ENCODE results near the gene KLC1. TPM values are rescaled to one million over a fixed set of nuclear protein-coding genes. Genes with fewer than 3 reads are reported as not detected.
A peak's percentile ranks its signal among the peaks of the same experiment; 100 is the strongest.

Gene KLC1
- total and polyA plus RNA-seq, 5 donors from 2014 or later, result 51.9 to 217 (median 65.4) TPM

GRCh38 chr14:103703433-103704385, 74.7 kb downstream of the KLC1 start:
- peaks cover 0 to 9% (median 3%) of the 10 kb centered on the region in 4 donors for H3K4me1 Mint-ChIP-seq
- H3K9me3 Mint-ChIP-seq, result peaks cover 0 to 1% (median 0%) of the 10 kb centered on the region in 7 donors
- H3K36me3 ChIP-seq (ENCODE audit: control insufficient read depth, insufficient read depth, low read length), result peaks cover 16% of the 10 kb centered on the region
- no peaks in the 10 kb centered on the region for H3K9me3 ChIP-seq (ENCODE audit: control insufficient read depth in 2 of 2, low read length in 2 of 2)
- H3K4me3 ChIP-seq (ENCODE audit: low read depth, low read length), result no peak overlapping the region
- H3K36me3 Mint-ChIP-seq, result peaks cover 11% of the 10 kb centered on the region
- no peak overlapping the region for H3K27ac ChIP-seq (ENCODE audit: insufficient read depth, low read length, poor library complexity, severe bottlenecking)
- no peak for ATAC-seq (ENCODE audit: low read depth in 2 of 2)
- H3K4me3 Mint-ChIP-seq, result peak overlapping the region in 1 of 4 donors; percentile 58
- no peaks in the 10 kb centered on the region for H3K27me3 Mint-ChIP-seq
- H3K4me1 ChIP-seq (ENCODE audit: control insufficient read depth, insufficient read depth, low read length, poor library complexity, severe bottlenecking), result no peaks in the 10 kb centered on the region
- no peaks in the 10 kb centered on the region for H3K27me3 ChIP-seq (ENCODE audit: control insufficient read depth, insufficient read depth, low read length)
- peak overlapping the region in 2 of 3 donors; percentile 57 to 82 for H3K27ac Mint-ChIP-seq
- no peak for DNase-seq

- ATAC-seq (ENCODE audit: low read depth in 2 of 2), result no peak
- Histone ChIP-seq H3K27me3 (ENCODE audit: control insufficient read depth, insufficient read depth, low read length) (no peaks in the 10 kb centered on the region), H3K27ac (ENCODE audit: insufficient read depth, low read length, poor library complexity, severe bottlenecking) (no peak overlapping the region), H3K9me3 (ENCODE audit: control insufficient read depth in 2 of 2, low read length in 2 of 2) (no peaks in the 10 kb centered on the region), H3K4me1 (ENCODE audit: control insufficient read depth, insufficient read depth, low read length, poor library complexity, severe bottlenecking) (no peaks in the 10 kb centered on the region), H3K4me3 (ENCODE audit: low read depth, low read length) (no peak overlapping the region), H3K36me3 (ENCODE audit: control insufficient read depth, insufficient read depth, low read length) (peaks cover 16% of the 10 kb centered on the region)
- no peak for DNase-seq
- peaks cover 0 to 8% (median 3%) of the 10 kb centered on the region in 4 donors for H3K4me1 Mint-ChIP-seq
- no peaks in the 10 kb centered on the region for H3K27me3 Mint-ChIP-seq
- no peak overlapping the region for H3K27ac Mint-ChIP-seq
- H3K4me3 Mint-ChIP-seq, result peak overlapping the region in 1 of 4 donors; percentile 10
- H3K9me3 Mint-ChIP-seq, result peaks cover 0 to 1% (median 0%) of the 10 kb centered on the region in 7 donors
- H3K36me3 Mint-ChIP-seq, result peaks cover 11% of the 10 kb centered on the region
These were observed 75.7 kb downstream of the KLC1 start for GRCh38 chr14:103704708-103705107.

- Mint-ChIP-seq H3K27me3 (no peaks in the 10 kb centered on the region), H3K9me3 (peaks cover 0 to 1% (median 0%) of the 10 kb centered on the region in 7 donors), H3K36me3 (peaks cover 11% of the 10 kb centered on the region), H3K4me3 (no peak overlapping the region), H3K27ac (no peak overlapping the region), H3K4me1 (peaks cover 0 to 6% (median 3%) of the 10 kb centered on the region in 4 donors)
- H3K36me3 ChIP-seq (ENCODE audit: control insufficient read depth, insufficient read depth, low read length), result peaks cover 16% of the 10 kb centered on the region
- ATAC-seq (ENCODE audit: low read depth in 2 of 2) (no peak), DNase-seq (no peak)
- no peak overlapping the region for H3K27ac ChIP-seq (ENCODE audit: insufficient read depth, low read length, poor library complexity, severe bottlenecking)
- H3K27me3 ChIP-seq (ENCODE audit: control insufficient read depth, insufficient read depth, low read length), result no peaks in the 10 kb centered on the region
- H3K4me3 ChIP-seq (ENCODE audit: low read depth, low read length), result no peak overlapping the region
- no peaks in the 10 kb centered on the region for H3K9me3 ChIP-seq (ENCODE audit: control insufficient read depth in 2 of 2, low read length in 2 of 2)
- no peaks in the 10 kb centered on the region for H3K4me1 ChIP-seq (ENCODE audit: control insufficient read depth, insufficient read depth, low read length, poor library complexity, severe bottlenecking)
These were observed 76.1 kb downstream of the KLC1 start for GRCh38 chr14:103705118-103705503.

GRCh38 chr14:103705504-103706284, 76.7 kb downstream of the KLC1 start:
- DNase-seq (no peak), ATAC-seq (ENCODE audit: low read depth in 2 of 2) (no peak)
- Histone ChIP-seq H3K9me3 (ENCODE audit: control insufficient read depth in 2 of 2, low read length in 2 of 2) (no peaks in the 10 kb centered on the region), H3K27ac (ENCODE audit: insufficient read depth, low read length, poor library complexity, severe bottlenecking) (no peak overlapping the region), H3K27me3 (ENCODE audit: control insufficient read depth, insufficient read depth, low read length) (no peaks in the 10 kb centered on the region), H3K4me3 (ENCODE audit: low read depth, low read length) (no peak overlapping the region), H3K4me1 (ENCODE audit: control insufficient read depth, insufficient read depth, low read length, poor library complexity, severe bottlenecking) (no peaks in the 10 kb centered on the region), H3K36me3 (ENCODE audit: control insufficient read depth, insufficient read depth, low read length) (peaks cover 16% of the 10 kb centered on the region)
- H3K4me1 Mint-ChIP-seq, result peaks cover 0 to 6% (median 3%) of the 10 kb centered on the region in 4 donors
- H3K9me3 Mint-ChIP-seq, result peaks cover 0 to 1% (median 0%) of the 10 kb centered on the region in 7 donors
- H3K27me3 Mint-ChIP-seq, result no peaks in the 10 kb centered on the region
- H3K4me3 Mint-ChIP-seq, result no peak overlapping the region
- peaks cover 11% of the 10 kb centered on the region for H3K36me3 Mint-ChIP-seq
- no peak overlapping the region for H3K27ac Mint-ChIP-seq

GRCh38 chr14:103706551-103707328, 77.7 kb downstream of the KLC1 start:
- Histone ChIP-seq H3K4me1 (ENCODE audit: control insufficient read depth, insufficient read depth, low read length, poor library complexity, severe bottlenecking) (no peaks in the 10 kb centered on the region), H3K4me3 (ENCODE audit: low read depth, low read length) (no peak overlapping the region), H3K9me3 (ENCODE audit: control insufficient read depth in 2 of 2, low read length in 2 of 2) (no peaks in the 10 kb centered on the region), H3K27me3 (ENCODE audit: control insufficient read depth, insufficient read depth, low read length) (no peaks in the 10 kb centered on the region), H3K27ac (ENCODE audit: insufficient read depth, low read length, poor library complexity, severe bottlenecking) (no peak overlapping the region), H3K36me3 (ENCODE audit: control insufficient read depth, insufficient read depth, low read length) (peaks cover 16% of the 10 kb centered on the region)
- ATAC-seq (ENCODE audit: low read depth in 2 of 2) (no peak), DNase-seq (no peak)
- Mint-ChIP-seq H3K36me3 (peaks cover 11% of the 10 kb centered on the region), H3K27me3 (no peaks in the 10 kb centered on the region), H3K4me3 (no peak overlapping the region), H3K27ac (no peak overlapping the region), H3K4me1 (peaks cover 0 to 13% (median 6%) of the 10 kb centered on the region in 4 donors), H3K9me3 (peaks cover 0 to 3% (median 0%) of the 10 kb centered on the region in 7 donors)

- Mint-ChIP-seq H3K9me3 (peaks cover 0 to 3% (median 0%) of the 10 kb centered on the region in 7 donors), H3K27me3 (no peaks in the 10 kb centered on the region), H3K27ac (peak overlapping the region in 1 of 3 donors; percentile 62), H3K4me1 (peaks cover 0 to 13% (median 6%) of the 10 kb centered on the region in 4 donors), H3K4me3 (no peak overlapping the region), H3K36me3 (peaks cover 11% of the 10 kb centered on the region)
- ATAC-seq (ENCODE audit: low read depth in 2 of 2) (no peak), DNase-seq (no peak)
- Histone ChIP-seq H3K27me3 (ENCODE audit: control insufficient read depth, insufficient read depth, low read length) (no peaks in the 10 kb centered on the region), H3K4me1 (ENCODE audit: control insufficient read depth, insufficient read depth, low read length, poor library complexity, severe bottlenecking) (no peaks in the 10 kb centered on the region), H3K27ac (ENCODE audit: insufficient read depth, low read length, poor library complexity, severe bottlenecking) (no peak overlapping the region), H3K9me3 (ENCODE audit: control insufficient read depth in 2 of 2, low read length in 2 of 2) (no peaks in the 10 kb centered on the region), H3K36me3 (ENCODE audit: control insufficient read depth, insufficient read depth, low read length) (peaks cover 11% of the 10 kb centered on the region), H3K4me3 (ENCODE audit: low read depth, low read length) (no peak overlapping the region)
These were observed 78.6 kb downstream of the KLC1 start for GRCh38 chr14:103707329-103708263.
